ENCODE measurements around the gene FOXL3.

DNA sequence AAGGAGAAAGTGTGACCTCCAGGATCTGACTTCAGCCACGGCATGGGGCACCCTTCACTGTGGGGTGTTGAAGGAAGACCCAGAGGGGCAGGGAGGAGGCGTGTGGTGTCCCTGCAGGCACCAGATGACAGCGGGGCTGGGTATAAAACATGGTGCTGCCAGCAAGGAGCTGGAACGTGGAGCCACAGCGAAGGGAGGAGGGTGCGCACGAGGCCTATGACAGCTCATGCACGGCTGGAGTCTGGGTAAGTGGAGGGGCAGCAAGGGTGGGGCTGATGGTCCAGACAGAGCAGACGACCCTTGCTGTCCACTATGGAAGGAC, 27.8 kb upstream of the FOXL3 start:
- no peak for TF ChIP-seq SIN3A (IDR thresholded peaks at IDR 0.05; ENCODE audit: low read depth)
- TF ChIP-seq, protein P1, sequence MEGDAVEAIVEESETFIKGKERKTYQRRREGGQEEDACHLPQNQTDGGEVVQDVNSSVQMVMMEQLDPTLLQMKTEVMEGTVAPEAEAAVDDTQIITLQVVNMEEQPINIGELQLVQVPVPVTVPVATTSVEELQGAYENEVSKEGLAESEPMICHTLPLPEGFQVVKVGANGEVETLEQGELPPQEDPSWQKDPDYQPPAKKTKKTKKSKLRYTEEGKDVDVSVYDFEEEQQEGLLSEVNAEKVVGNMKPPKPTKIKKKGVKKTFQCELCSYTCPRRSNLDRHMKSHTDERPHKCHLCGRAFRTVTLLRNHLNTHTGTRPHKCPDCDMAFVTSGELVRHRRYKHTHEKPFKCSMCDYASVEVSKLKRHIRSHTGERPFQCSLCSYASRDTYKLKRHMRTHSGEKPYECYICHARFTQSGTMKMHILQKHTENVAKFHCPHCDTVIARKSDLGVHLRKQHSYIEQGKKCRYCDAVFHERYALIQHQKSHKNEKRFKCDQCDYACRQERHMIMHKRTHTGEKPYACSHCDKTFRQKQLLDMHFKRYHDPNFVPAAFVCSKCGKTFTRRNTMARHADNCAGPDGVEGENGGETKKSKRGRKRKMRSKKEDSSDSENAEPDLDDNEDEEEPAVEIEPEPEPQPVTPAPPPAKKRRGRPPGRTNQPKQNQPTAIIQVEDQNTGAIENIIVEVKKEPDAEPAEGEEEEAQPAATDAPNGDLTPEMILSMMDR (IDR thresholded peaks at IDR 0.05 in 2 of 3, conservative IDR thresholded peaks at IDR 0.05 in 1 of 3; ENCODE audit: borderline replicate concordance in 1 of 3, insufficient read depth in 1 of 3, low read depth in 2 of 3, low read length in 2 of 3): no peak
- no peak for TF ChIP-seq POLR2A (IDR thresholded peaks at IDR 0.05; ENCODE audit: borderline replicate concordance, extremely low read depth, insufficient read depth, insufficient read length)
- no peak for TF ChIP-seq POLR2AphosphoS5 (IDR thresholded peaks at IDR 0.05; ENCODE audit: low read depth, low read length)
- no peak for TF ChIP-seq EGR1 (IDR thresholded peaks at IDR 0.05; ENCODE audit: low read depth)
- TF ChIP-seq EZH2phosphoT487 (IDR thresholded peaks at IDR 0.05; ENCODE audit: borderline replicate concordance): no peak
- no peak for TF ChIP-seq EZH2 (IDR thresholded peaks at IDR 0.05)
- TF ChIP-seq JUND (IDR thresholded peaks at IDR 0.05): no peak
- no peak for TF ChIP-seq RAD21 (IDR thresholded peaks at IDR 0.05; ENCODE audit: low read depth)
